GM19324 (cell line): Measurements from ENCODE around the gene PANK4.

Source experiments
- ATAC-seq: cut with Tn5 transposase; IDR thresholded peaks from one replicate; pipeline ENCODE4 v1.9.1; 2021; ENCODE audit warnings: mild to moderate bottlenecking, moderate library complexity; ENCODE audit not compliant: unreplicated experiment, low FRiP score

The PANK4 gene

DNA sequence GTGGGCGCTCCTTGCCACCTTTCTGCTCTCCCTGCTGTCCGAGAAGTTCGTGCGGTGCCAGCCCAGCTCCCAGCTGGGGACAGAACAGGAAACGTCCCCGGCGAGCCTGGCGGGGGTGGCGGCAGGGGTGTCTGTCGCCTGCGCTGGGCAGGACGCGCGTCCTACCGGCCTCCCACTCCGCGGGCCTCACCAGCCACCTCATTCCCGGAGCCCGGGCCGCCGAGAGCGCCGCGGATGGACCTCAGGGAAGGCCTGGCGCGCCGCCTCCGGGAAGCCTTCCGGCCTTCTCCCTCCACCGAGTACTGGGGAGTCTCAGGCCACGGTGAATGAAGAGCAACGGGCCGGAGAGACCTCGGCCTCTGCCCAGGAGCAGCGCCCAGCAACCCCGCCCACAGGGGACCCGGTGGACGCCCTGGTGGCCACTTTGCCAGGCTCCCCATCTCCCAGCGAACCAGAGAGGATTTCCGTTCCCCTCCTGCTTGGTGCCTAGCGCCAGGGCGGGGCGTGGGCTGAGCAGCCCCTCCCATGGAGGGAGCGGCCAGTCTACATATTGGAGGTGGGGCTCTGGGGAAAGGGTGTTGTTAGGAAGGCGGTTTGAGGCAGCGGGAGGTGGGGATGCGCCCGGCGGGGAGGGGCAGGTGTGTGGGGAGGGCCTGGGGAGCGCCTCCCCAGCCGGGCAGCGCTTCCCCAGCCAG lies 20.3 kb upstream of the PANK4 start:
- peak; percentile 22 for ATAC-seq

DNA sequence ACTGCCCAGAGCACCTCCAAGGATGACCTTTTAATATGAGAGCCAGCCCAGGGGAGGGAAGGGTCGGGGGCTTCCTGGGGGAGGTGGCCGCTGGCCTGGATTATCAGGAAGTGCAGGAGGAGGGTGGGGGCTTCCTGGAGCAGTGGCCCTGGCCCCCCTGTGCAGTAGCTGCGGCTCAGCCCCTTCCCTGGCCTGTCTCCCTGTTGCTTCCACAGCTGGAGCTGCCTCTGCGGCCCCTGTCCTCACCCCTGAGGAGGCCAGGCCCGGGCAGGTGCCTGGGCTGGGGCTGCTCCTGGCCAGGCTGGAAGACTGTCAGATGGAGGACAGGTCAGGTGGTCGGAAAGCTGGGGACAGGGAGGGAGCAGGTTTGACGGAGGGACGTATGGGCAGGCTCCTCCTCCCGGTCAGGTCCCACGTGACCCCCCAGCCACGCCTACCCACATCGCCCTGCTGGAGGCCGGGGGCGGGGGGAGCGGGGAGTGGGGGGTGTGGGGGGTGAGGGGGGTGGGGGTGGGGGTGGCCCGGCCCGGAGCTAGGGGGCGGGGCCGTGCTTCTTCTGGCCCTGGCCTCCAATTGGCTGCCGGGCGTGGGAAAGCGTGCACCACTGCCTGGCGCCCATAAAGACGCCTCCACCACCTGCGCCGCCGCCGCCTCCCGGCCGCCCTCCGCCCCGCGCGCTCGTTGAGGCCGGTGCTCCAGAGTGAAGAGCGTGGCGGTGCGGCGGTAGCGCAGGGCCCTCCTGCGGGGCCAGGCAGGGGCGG lies 19.5 kb upstream of the PANK4 start:
- peak; percentile 37 for ATAC-seq

DNA sequence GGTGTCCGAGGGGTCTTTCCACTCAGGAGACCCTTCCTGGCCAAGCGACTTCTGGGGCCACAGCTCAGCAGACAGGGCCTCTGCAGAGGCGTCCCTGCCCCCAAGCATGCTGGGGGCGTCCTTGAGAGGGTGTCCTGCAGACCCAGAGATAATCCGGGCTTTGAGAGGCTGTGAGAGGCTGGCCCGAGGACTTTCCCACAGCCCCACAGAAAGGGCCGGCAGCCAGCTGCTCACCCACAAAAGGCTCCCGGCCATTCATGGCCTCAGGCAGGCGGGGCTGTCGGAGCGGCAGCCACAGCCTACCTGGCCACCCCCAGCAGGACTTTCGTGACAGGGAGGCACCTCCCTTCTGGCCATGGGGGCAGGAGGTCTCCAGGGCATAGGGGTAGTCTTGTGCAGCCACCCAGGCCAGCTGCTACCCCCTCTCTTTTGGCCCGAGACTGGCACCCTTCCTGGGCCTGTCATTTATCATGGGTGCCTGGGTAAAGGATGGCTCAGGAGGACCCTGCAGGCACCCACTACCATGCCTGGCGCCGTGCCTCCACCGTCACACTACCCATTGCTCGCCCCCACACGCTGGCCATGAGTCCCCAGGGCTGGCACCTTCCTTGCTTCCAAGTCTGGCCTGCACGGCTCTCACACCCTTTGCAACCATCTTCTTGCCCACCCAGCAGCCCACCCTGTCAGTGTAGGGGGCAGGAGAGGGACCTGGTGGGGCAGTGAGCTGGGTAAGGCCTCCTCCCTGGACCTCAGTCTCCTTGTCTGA lies 18.7 kb upstream of the PANK4 start:
- ATAC-seq = no peak

DNA sequence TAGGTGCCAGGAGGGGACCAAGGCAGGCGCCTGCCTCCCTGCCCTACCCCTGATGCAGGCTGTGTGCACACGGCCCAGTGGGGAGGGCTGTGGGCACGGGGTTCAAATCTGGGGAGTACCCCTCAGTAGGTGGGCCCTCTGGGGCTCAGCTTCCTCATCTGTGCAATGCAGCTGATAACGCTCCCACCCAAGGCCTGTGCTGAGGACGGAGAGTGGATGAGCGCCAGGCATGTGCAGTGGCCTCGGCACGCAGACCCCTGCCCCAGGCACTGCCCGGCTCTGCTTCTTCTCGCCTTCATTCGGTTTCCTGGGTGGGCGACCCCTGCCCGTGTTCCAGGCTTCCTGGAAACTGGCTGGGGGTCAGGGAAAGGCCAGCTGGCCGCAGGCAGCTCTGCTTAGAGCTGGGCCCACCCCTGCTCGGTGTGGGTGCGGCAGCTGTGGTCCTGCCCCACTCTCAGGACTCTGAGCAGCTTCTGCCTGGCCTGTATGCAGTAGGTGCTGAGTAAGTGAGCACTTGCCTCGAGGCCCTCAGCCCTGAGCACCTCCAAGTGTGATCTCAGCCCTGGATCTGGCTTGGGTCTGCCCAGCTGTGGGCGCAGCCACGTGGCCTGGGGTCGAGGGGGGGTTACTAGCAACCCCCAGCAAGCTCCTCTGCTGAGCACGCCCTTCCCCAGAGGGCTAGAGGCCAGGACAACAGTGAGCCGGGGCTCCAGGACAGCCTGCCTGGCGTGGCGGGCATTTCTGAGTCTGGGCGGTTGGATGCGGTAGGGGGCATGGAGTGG lies 17.9 kb upstream of the PANK4 start:
- no peak for ATAC-seq

DNA sequence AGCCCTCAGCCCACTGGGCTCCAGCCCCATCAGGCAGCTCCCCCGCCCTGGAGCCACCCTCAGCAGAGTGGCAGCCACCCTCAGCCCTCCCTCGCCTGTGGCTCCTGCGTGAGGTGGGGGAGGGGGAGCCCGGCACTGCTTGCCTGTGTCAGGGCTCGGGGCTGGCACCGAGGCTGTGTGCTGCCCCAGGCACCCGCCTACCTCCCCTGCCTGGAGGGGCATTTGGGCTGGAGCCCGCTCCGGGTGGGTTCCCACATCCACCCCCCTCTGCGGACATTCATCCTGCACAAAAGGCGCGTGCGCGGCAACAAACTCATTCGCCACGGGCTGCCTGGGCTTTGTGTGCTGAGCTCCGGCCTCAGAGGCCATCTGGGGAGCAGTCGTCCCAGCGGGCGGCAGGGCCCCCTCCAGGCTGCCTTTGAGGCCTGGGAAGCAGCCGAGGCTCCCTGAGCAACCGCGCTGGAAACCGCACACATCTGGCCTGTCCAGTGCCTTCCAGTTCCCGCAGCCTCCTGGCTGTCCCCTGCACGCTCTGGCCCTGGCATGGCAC lies 17.2 kb upstream of the PANK4 start:
- ATAC-seq = no peak

DNA sequence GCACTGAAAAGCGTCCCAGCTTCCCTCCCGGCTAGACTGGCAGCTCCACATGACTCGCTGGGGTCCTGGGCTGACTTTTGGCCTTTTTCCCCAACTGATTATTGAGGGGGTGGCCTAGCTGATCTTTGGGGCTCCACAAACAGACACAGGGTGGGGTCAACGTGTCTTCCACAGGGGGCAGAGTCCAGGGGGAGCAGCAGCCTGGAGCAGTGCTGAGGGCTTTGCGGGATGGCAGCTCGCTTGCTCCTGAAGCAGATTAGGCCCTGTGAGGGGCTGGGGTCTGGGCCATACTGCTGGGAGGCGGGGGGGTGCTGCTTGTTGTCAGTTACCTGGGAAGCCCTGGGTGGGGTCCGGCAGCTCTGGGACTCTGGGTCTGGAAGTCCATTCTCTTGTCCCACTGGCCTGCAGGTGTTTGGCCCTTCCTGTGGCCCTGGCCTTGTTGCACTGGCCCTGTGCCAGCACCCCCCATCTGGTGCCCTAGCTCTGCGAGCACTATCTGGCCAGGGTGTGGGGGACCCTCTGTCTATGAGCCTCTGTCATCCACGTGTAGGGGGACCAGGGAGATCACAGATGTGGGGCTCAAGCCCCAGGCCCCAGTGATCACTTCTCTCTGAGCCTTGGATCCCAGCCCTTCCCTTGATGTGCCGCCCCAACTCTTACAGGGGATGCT lies 16.0 kb upstream of the PANK4 start:
- no peak for ATAC-seq

DNA sequence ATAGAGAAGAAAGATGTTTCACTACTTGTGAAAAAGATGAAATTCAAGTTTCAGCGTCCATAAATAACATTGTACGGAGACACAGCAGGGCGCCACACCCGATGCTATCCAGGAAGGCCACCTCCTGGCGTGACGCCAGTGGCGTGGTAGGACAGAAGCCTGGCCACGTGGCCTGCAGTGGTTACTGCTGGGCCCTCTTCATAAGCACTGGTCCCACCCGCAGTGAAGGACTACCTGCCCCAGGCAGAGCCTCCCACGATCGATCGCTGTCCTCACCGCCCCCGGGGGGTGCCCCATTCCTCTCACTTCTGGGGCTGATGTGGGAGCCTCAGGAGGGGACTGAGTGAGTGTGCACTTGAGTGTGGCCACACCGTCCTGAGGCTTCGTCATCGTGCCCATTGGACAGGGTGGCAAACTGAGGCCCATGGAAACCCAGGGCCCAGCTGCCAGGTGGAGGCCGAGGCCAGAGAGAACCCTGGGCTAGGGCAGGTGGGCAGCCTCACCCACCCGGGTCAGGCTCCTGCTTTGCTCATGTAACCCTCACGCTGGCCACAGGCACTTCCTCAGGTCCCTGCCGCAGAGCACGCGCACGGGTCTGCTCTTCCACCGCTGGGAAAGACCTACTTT lies 15.3 kb upstream of the PANK4 start:
- no peak for ATAC-seq

DNA sequence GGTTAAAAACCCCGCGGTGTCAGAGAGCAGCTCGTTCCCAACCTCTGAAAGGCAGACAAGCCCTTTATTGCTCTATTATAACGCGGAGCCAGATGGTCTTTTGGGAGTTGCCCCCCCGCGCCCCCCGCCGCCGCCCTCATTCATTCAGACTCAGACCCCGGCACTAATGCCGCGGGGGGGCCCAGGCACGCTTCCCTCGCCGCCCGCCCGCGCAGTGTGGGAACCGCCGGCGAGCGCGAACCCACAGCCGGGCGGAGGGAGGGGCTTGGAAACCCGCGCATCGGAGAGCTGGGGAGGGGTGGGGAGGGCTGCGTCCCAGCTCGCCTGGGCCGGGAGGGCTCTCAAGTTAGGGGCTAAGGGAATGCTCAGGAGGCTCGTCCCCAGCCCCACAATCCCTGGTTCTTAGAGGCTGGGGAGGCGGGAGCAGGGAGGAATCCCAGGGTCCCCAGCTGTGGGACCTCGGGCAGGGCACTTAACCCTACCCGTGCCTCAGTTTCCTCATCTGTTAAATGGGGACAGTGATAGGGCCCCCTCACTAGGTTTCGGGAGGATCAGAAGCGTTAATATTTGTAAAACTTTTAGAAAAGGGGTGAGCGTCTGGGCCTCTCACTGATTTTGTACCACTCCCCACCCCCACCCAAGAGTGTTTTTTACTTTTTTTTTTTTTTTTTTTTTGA lies 14.6 kb upstream of the PANK4 start:
- ATAC-seq = no peak

DNA sequence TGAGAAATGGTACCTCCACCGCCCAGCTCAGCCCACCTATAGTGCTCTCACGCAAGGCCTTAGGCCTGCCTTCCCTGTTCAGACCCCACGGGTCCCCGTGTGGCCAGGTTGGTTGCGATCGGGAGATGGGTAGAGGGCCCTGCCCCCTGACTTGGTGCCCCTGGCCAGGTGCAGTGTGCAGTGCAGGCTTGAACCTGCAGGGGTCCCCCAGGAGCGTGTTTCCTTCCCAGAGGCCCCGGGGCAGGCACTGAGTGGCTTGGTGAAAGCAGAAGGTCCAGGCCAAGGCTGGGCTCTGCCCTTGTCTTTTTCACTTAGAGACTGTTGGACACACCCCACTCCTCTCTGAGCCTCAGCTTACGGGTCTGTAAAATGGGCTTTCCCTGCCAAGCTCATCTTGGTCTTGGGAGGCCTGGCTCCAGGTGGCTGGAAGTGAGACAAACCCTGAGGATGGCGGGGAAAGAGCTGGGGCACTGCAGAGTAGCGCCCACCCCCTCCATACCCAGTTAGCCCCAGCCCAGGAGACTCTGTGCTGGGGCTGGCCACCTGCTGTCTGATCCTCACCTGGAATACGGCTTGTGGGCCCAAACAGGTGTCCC lies 13.0 kb upstream of the PANK4 start:
- ATAC-seq = no peak

DNA sequence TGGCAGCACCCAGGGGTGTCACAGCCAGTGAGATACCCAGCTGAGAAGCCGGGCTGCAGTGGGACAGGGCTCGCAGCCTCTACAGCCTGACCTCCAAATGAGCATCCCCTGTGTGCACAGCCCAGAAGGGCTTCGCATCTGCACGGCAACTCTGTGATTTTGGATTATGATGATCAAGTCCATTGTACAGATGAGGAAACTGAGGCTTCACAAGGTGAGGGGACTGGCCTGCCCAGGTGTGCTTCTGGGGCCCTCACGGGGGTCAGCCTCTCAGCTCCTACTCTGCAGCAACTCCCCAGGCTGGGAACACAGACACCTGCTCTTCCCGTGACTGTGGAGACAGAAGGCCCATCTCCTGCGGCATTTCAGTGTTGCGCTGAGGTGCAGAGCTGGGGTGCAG lies 12.5 kb upstream of the PANK4 start:
- ATAC-seq = no peak

DNA sequence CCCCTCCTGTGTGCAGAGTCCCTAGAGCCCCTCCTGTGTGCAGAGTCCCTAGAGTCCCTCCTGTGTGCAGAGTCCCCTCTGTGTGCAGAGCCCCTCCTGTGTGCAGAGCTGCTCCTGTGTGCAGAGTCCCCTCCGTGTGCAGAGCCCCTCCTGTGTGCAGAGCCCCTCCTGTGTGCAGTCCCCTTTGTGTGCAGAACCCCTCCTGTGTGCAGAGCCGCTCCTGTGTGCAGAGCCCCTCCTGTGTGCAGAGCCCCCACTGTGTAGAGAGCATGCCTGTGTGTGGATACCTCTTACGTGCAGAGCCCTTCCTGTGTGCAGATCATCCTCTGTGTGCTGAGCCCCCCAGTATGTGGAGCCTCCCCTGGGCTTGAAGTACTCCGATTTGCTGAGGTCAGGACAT lies 12.0 kb upstream of the PANK4 start:
- no peak for ATAC-seq

DNA sequence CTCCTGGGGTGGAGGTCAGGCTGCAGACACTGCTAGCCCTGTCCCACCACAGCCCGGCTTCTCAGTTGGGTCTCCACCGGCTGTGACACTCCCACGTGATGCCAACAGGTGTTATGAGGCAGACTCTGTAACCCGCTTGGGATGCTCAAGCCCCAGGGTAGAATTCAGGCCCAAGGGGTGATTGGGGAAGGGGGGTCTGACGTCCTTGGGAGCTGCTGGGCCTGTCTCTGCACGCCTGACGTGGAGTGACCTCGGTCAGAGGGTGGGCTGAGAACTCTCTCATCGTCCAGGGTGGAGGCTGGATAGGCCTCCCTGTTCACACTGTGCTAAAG lies 11.4 kb upstream of the PANK4 start:
- no peak for ATAC-seq

DNA sequence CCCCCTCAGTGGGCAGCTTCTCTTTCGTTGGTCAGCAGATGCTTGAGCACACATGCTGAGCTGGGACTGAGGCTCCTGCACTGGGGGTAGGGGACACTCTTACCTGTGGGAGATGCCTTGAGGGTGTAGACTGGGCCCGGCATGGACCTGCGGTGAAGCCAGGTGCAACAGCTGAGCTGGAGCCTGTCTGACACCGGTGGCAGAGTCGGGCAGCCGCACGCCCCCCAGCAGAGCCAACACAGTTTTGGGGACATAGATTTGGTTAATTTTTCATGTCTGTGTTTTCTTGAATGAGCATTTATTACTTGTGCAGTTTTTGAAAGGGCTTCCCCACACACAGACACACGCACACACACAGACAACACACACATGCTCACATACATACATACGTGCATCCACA lies 9.6 kb upstream of the PANK4 start:
- ATAC-seq = no peak

DNA sequence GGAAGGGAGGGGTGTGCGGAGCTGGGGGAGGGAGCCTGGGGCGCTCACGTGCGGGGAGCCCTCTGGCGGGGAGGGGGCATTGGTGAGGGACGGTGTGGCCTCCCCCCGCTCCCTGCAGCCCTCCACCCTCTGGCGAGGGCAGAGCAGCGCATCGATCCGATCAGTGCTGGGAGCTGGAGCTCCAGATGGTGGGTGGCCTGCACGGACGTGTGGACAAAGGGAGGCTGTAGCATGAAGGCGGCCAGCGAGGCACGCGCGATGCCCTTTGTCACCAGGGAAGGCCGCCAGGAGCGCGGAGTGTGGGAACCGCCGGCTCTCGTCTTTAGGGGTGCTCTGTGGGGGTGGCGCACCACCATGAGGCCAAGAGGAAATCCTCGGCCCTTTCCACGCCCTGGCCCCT lies 9.1 kb upstream of the PANK4 start:
- no peak for ATAC-seq

DNA sequence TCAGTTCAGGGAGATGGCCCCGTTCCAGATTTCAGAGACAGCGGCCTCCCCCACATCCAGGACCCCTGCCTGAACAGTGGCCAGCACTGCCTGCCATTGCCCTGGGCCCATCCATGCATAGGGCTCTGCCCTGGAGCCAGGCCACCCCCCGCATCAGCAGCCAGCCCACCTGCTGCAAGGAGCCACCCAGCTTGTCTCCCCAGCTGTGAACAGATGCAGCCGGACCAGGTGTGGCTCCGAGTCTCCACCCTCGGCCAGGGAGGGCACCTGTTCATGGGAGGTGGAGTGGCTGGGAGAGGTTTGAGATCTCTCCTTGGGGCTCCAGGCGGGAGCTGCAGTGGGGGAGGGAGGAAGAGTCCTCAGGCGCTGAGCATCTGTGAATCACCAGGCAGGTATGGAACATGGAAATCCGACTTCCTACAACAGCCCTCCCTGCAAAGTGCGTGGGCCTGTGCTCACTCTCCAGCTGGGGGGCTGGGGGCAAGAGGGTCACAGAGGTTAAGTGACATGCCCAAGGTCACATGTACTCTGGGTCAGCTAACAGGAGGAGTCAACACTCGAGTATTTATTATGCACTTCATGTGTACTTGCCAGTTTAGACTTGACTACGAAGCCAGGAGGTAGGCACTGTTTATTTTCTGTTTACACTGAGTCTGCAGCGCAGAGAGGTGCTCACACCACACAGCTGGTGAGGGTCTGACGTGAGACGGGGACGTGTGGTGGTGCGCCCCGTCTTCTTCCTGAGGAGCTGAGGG lies 8.5 kb upstream of the PANK4 start:
- no peak for ATAC-seq

DNA sequence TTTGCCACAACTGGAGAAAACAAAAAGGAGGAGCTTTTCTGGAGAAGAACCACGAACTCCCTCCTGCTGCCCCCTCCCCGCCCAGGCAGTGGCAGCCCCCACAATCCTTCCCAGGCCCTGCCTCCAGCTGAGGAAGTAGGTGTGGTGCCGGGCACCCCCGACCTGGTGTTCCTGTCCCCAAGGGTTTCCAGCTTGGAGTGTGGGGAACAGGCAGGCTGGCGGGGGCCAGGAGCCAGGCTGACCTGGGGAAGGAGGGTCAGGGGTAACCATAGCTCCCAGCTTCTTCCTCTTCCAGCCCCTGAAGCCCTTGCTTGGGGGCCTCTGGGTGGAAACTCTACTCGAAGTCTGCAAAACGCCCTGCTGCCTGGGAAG lies 7.9 kb upstream of the PANK4 start:
- ATAC-seq = no peak

DNA sequence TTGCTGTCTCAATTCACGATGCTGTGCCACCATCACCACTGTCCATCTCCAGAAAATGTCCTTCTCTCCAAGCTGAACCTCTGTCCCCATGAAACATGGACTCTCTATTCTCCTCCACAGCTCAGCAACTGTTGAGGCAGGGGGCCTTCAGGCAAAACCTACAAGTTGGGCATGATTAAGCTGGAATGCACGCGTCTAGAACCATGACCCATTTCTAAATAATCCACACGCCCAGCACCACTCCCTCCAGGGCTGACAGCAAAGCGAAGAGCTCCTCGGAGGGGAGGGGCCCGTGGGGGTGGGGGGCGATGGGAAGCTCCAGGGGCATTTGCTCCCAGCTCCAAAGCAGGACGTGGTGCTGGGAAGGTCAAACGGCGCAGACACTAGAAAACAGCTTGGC lies 7.0 kb upstream of the PANK4 start:
- ATAC-seq = no peak
